Endometrial microvascular endothelial cells (primary cell): Measurements from ENCODE around the gene REEP1. TPM values are rescaled to one million over a fixed set of nuclear protein-coding genes. Genes with fewer than 3 reads are reported as not detected.

Experiments
- in situ Hi-C: cut with HindIII; loops from 2 replicates; pipeline ENCODE4 v1.10.0; 2017; ENCODE audit warnings: low sequenced_read_pairs, low pct_unique_long_range_greater_than_20kb; ENCODE audit errors: inconsistent ontology term
- total RNA-seq: library from RNA; depleted of rRNA; stranded (reverse); fragments of >200 nt; gene quantifications from one replicate; pipeline ENCODE4 v1.2.3, GENCODE V29; 2015; ENCODE audit errors: inconsistent ontology term

Gene REEP1
- total RNA-seq, 1 donor from 2014 or later: 0.28 TPM

DNA sequence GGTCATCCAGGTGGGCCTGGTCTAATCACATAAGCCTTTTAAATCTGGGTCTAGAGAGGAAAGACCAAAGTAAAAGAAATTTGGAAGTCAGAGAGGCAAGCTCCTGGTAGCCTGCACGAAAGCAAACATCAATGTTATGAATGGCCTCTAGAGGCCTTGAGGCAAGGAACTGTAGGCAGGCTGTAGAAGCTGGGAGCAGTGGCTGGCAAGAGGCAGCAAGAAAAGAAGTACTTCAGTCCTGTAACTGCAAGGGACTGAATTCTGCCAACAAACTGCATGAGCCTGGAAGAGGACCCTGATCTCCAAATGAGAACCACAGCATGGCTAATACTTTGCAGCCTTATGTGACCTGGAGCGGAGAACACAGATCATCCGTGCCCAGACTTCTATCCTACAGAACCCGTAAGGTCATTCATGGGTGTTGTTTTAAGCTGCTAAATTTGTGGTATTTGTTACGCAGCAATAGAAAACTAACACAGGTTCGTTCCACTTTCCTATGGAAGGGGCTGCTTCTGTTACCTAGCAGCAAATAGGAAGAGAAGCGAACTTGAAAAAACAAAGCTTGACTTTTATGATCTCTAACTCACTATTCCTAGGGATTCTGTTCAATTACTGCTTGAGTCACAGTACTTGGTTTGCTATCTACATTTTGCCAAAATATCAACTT is 143.4 kb downstream of the REEP1 start:
- in situ Hi-C loops: no loop called here

DNA sequence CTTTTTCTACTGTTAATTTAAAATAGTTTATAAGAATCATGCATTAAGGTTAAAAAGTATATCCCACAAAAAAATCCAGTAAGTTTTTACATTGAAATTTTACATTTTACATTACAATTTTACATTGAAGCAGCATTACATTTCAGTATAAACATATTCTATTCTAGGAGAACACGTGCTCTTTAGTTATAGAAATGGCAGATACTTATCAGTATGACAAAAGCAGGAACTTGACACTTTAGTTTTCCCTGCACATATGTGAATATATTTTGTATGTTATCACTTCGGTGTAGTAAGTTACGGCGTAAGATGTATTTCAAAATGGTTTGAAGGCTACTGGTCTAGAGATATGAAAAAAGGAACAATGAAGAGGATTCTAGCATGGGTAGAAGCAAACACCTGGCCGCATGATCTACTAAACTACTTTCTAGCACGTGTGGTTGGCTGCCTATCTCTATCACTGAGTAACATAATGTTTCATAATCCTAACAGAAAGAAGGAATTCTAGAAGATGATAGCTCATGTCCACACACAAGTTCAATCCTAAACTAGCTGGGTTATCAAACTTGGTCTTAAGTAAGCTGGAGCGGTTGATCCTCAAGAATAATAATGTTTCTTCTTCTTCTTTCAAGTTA is 147.5 kb downstream of the REEP1 start:
- in situ Hi-C loops: no loop called here

DNA sequence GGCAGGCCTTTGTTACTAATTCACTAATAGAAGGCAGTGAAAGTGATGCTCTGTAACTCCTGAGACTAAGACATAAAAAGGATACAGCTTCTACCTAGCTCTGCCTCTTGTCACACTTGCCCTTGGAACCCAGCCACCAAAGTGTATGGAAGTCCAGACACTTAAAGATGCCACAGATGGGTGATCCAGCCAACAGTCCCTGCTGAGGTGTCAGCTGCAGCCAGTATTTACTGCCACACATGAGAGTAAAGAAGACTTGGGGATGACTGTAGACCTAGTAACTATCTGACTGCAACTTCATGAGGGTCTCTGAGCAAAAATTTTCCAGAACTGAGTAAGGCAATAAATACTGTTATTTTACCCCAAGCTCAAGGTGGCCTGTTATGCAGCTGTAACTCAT is 151.0 kb downstream of the REEP1 start:
- in situ Hi-C loops: no loop called here

DNA sequence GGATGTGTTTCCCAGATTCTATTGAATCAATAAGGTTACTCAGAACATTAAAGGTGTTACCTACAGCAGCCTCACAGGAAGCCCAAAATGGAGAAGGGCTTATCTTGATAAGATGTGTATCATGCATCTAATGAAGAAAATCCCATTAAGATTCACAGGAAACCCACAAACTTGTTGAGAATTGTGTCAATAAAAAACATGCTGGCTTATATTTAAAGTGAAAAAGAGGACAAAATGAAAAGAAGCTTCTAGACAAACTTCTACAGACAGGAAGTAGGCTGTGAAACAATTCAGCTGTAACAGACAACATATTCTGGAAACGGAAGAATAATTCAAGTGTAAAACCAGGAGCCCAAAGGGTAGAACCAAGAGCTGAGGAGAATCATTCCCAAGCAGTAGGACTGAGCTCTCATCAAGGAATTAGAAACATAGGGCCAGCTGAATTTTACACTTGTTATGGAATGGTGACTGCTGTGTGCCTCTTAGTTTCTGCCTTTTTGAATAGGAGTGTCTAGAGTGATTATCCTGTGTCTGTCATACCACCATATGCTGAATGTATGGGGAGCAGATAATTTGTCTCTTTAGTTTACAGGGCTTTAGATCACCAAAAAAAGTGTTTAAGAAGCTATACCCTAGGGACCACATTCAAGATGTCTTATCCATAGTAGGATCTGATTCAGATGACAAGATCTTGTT is 151.8 kb downstream of the REEP1 start:
- in situ Hi-C loops: no loop called here

DNA sequence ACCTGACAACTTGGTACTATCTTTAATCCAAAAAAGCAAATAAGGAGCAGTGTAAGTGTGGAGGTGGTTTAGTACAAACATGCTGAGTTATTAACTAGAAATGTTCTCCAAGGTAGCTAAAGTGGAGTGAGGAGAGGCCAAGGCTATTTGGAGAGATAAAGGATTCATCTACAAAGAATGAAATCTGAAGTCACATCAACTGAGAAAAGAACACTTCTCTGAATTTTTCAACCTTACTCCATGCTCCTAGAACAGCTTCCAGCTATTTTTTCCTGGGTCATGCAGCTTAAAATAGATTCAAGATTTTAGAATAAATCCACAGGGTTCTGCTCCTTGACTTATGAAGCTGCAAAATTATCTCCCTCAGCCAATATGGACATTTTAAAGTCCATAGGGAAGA is 160.8 kb downstream of the REEP1 start:
- in situ Hi-C loops: no loop called here

DNA sequence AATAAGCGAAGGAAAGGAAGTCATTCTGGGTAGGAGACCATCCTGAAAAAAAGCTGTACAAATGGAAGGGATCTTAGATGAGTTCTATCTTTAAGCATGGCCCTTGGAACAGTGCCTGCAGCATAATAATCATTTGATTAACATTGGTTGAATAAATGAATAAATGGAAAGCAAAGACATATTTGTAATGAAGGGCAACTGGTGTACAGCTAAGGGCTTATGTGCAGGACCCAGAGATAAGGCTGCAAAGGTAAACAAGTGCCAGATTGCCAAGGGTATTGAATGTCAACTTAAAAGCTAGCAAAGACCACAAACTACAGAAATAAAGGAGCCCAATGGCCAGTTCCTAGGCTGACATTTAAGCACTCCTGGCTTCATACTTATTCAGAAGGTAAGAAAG is 161.6 kb downstream of the REEP1 start:
- in situ Hi-C loops: no loop called here

DNA sequence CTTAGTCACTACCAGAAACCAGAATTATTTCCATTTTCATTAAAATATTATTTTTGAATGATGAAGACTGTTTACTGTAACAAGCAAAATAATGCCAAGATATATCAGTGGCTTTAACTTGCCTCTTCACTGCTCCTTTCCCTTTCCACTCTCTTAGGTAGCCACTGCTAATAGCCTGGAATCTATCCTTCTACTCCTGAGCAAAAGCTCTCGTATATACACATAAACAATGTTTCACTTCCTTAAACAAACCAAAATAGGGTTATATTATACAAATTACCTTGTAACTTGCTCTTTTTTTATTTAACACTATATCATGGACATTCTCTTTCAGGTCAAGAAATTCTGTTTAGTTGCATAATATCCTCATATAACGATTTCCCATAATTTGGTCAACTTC is 163.0 kb downstream of the REEP1 start:
- in situ Hi-C loops: no loop called here

DNA sequence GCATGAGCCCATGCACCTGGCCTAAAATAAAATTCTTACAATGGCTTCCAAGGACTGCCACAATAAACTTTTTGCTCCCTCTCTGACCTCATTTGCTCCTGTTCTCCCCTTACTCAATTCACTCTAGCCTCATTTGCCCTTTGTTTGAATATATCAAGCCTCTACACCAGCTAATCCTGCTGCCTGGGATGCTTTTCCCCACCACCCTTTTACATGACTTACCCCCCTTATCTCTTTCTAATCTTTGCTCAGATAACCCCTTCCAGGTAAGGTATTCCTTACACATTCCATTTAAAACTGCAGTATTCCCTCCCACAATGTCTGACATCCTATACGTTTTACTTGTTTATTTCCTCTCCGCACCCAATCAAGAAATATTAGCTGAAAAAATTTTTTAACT is 164.8 kb downstream of the REEP1 start:
- in situ Hi-C loops: no loop called here

DNA sequence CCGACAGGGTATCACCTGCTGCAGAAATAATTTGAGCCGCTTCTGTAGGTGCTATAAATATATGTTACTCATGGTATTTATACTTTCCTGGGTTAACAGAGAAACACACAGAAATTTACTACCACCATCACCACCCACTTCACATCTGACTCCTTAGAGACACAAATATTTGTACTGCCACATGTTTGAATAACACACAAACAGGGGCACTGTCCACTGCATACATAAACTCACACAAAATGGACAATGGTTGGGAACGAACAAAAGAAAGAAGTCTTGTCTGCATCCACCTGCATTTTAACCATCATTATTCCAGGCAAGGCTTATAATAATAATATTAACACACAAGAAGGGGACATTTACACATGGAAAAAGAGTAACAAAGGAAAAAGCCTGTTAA is 166.1 kb downstream of the REEP1 start:
- in situ Hi-C loops: no loop called here

DNA sequence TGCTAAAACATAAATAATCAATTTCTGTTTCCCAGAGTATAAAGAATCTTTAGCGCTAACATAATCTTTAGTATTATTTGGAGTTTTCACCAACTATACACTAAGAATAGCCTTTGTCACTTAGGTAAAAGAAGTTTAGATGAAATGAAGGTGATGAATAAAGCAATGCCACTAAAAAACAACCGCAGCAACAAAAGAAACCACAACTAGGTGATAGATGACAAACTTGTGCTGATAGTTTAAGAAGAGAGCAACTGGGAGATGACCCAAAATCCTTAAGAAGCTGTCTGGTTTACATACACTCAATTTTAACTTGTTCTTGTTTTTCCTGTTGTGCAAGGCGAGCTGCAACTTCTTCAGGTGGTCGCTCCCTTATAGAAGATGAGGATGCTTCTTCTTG is 167.0 kb downstream of the REEP1 start:
- in situ Hi-C loops: no loop called here

Other genes starting within 250 kb of the REEP1 start
- gene POLR1A, start 231.7 kb downstream of the REEP1 start, total RNA-seq: 20.9 TPM
- gene PTCD3, start 231.4 kb downstream of the REEP1 start, total RNA-seq: 54.7 TPM
- 77.8 TPM for gene IMMT, start 142.2 kb downstream of the REEP1 start, total RNA-seq
- 62.4 TPM for gene MRPL35, start 138.2 kb downstream of the REEP1 start, total RNA-seq
- 14.7 TPM for gene KDM3A, start 103.7 kb upstream of the REEP1 start, total RNA-seq
- gene CHMP3, start 225.8 kb upstream of the REEP1 start, total RNA-seq: 41.5 TPM